Measurements from ENCODE around the gene UBE2E3.
A peak's percentile ranks its signal among the peaks of the same experiment; 100 is the strongest.
"Not testable (repeated sequence)": the region's sequence is repeated elsewhere in the genome, so short reads cannot be mapped to it uniquely, and the experiment has no call there.

Gene UBE2E3

DNA sequence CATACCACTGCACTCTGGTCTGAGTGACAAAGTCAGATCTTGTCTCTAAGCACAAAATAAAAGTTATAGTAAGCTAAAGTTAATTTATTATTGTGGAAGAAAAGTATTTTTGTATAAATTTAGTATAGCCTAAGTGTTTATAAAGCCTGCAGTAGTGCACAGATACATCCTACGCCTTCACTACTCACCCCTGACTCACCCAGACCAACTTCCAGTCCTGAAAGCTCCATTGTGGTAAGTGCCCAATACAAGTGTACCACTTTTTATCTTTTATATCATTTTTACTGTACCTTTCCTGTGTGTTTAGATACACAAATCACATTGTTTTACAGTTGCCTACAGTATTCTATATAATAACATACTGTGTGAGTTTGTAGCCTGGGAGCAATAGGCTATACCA lies 57.5 kb downstream of the UBE2E3 start:
- no peak for DNase-seq

DNA sequence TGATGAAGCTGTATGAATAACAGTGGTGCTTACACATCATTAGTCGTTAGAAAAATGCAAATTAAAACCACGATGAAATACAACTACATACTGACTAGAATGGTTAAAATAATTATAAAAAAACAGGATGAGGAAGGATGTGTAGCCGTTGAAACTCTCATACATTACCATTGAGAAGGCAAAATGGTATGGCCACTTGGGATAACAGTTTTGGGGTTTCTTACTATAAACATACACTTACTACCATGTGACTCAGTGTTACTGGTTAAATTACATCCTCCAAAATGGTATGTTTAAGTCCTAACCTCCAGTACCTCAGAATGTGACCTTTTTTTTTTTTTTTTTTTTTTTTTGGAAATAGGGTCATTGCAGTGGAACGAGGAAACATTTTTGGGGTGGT lies 58.4 kb downstream of the UBE2E3 start:
- no peak for DNase-seq

DNA sequence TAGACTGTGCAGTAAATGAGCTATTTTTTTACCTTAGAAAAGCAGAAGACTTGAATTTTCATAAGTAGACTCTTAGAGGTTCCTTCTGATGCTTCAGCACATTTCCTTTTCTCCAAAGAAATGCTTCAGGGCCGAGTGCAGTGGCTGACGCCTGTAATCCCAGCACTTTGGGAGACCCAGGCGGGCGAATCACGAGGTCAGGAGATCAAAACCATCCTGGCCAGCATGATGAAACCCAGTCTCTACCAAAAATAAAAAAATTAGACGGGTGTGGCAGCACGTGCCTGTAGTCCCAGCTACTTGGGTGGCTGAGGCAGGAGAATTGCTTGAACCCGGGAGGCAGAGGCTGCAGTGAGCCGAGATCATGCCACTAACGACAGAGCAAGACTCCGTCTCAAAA lies 60.4 kb downstream of the UBE2E3 start:
- DNase-seq: not testable (repeated sequence)

DNA sequence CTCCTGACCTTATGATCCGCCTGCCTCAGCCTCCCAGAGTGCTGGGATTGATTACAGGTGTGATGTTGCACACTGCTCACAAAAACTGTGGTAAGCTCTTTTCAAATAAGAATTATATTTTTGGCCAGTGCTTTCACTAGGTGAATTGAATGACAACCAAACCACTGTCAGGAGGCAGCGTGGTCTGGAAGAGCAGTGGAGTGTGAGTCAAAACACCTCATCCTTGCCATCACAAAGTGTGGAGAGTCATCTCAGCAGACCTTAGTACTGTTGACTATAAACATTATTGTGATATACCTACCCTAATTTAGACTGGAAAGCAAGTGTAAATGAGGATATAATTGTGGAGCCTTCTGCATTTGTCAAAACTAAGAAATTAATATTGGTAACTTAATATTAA lies 61.3 kb downstream of the UBE2E3 start:
- DNase-seq: no peak

DNA sequence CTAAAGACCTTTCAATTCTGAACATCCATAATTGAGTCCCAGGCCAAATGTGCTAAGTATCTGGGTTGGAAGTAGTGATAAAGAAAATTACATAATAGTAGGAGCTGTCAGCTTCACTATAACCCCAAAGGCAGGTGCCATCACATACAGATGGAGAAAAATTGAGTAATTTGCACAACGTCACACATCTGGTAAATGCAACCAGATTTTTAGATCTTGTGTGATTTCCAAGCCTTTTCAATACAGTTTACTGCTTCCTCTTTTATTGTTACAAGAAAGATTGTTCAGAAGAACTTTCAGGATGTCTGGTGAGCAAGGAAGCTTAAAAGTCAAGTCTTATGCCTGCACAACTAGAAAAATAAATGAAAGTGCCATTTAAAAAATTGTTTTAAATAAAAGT lies 62.3 kb downstream of the UBE2E3 start:
- no peak for DNase-seq

DNA sequence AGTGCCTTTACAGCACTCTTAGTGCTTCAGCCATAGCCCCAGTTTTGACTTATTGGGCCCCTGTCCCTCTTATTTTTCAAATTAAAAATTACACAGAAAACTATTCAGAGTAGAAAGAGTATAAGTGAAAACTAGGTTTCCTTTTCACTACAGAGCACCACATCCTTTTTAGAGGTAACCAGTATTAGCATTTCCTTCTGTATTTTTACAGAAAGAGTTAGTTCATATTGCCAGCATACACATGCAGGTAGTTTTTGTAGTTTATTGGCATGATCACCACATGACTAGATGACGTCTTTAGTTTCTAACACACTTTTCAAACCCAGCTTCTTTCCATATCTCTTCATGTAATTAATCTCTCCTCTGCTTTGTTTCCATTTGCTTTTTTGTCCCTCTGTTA lies 66.4 kb downstream of the UBE2E3 start:
- no peak for DNase-seq

- DNase-seq: no peak
Measured at GRCh38 chr2:181047829-181048228, 67.4 kb downstream of the UBE2E3 start.

DNA sequence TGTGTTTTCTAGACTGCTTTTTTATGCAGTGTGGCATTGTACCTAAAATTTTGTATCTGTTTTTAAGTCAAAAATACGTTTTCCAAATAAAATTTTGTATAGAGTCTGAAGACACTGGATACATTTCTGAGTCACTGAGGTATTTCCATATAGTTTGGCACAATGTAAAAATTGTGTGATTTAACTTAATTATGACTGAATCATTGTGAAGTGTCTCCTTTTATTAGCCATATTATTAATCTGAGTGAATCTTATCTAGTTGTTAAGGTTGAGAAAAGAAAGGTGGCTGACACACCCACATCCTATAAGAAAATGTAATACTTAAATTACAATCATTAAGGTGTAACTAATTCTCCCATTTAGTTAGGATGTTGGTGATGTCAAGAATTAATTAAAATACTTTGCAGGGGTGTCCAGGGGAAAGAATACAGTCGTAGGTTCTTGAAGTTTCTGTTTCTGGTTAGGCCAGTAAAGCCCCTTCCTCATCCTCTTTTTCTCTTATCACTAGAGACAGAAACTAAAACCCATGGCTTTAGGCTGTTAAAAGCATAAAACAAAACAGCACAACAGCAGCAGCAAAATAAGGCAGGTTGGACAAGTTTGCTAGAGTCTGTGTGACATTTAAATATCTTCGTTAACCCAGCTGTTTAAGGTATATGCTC lies 71.6 kb downstream of the UBE2E3 start:
- DNase-seq: no peak

GRCh38 chr2:181052523-181052891 lies 72.1 kb downstream of the UBE2E3 start:
- DNase-seq: no peak

- no peak for DNase-seq
Measured at GRCh38 chr2:181054256-181054655, 73.9 kb downstream of the UBE2E3 start.

DNA sequence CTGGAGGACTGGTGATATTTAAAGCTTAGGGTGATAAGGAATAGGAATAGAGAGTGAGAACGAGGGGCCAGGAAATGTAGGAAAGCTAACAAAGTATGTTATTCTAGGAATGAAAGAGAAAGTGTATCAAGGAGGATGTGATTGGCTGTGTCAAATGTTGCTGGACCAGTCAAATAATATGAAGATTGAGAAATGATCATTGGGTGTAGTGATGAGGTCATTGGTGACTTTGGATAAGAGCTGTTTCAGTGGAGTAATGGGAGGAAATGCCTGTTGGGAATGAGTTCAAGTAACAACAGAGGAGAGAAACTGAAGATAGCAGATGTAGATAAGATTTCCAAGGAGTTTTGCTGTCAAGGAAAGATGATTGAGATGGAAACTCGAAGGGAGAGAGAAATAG lies 74.4 kb downstream of the UBE2E3 start:
- DNase-seq: no peak

- DNase-seq: peak; percentile 20 to 29
Measured at GRCh38 chr2:181058378-181059269, 78.2 kb downstream of the UBE2E3 start.

DNA sequence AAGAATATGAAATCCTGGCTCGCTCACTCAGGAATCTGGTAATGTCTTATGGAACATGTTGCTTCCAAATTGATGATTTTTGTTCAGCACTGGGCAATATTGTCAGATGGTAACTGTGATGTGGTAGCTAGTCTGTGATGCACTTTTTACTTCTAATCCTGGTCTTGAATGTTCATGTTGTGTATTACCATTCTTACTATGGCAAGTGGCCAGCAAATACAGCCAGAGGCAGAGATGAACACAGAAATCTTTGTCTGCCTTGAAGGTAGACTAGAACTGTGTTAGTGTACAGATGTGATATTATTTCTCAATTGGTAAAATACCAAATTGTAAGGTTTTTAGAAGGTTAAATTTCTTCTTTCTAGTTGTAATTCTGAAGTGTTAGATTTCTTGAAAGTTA lies 83.3 kb downstream of the UBE2E3 start:
- no peak for DNase-seq

DNA sequence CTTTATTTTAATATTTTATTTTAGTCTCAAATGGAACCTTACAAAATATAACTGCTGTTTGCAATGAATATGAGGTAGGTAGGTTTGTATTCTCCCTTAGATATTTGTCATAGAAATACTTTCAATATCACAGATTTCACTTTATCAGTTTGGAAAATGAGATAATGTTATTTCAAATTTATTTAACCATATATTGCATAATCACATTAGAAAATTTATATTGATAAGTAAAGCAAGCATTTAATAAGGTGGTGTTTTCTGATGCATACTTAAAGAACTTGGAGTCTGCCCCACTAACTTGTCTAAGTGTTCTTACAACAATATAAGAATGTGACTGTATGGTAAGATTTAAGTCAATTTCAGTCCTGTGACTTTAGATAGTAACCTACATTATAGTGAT lies 85.1 kb downstream of the UBE2E3 start:
- DNase-seq: no peak

- DNase-seq: no peak
Measured at GRCh38 chr2:181066333-181066732, 85.9 kb downstream of the UBE2E3 start.

DNA sequence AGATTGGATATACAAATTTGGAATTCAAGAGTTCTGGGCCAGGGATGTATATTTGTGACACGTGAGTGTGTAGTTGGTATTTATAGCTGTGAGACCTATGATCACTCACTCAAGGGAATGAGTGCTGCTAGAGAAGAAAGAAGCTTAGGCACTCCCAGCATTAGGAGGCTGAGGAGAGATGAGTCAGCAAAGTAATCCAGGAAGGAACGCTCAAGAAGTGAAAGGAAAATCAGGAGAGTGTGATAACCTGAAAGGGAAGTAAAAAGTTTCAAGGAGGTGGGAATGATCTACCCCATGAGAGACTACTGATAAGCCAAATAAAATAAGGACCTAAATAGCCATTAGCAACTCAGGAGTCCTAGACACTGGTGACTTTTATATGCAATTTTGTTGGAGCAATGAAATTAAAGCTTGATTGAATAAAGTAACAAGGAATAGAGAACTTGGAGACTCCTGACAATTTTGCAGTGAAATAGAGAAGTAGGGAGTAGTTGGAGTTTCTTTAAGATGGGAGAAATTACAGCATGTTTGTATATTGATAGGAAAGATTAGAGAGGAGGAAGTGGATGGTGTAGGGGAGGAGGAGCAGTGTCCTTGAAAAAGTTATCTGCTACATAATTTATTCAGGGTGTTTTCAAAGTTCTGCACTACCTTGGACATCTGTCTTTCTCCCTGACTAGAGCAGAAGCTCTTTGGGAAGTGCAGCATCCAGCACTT lies 89.9 kb downstream of the UBE2E3 start:
- no peak for DNase-seq

DNA sequence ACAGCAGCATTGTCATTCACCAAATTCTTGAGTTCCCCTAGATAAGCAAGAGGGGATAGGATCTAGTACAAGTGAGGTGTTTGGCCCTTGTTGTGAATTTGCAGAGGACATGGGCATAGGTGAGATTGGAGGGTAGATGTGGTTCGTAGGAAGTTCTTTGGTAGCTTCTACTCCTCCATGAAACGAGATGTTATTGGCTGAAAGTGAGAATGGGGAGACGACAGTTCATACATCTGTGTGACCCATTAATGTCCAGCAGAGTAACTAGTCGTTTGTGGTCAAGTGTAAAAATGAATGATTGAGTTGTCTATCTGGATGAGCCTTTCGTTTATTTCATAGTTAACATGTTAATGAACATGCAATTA lies 90.4 kb downstream of the UBE2E3 start:
- no peak for DNase-seq

DNA sequence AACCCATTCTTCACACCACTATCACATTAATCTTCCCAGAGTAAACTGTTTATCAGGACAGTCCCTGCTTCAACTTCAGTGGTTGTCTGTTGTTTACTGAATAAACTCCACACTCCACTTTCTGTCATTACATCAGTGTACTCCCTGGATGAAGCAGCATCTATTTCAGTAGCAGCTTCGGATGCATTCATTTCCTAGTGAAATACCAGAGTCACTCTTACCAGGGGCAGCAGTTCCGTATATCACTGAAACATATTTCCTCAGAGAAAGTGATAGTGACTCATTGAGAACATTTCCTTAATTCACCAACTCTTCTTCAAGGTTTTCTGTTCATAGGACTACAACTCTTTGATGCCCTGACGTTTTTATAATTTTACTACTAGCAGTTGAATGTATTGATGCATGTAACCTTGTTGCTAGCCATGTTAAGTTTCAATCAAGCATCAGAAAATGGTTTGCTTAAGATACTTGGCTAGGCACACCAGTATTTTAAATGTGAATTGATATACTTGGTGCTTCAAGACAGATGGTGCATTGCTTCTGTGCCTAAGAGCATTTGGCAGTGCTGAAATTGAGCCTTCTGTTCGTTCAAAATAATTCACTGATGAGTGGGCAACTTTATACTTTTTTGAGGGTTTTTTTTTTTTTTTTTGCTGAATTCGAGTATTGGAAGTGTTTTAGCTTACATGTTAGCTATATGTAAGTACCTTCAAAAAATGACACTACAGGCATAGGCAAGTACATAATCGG lies 92.3 kb downstream of the UBE2E3 start:
- no peak for DNase-seq

DNA sequence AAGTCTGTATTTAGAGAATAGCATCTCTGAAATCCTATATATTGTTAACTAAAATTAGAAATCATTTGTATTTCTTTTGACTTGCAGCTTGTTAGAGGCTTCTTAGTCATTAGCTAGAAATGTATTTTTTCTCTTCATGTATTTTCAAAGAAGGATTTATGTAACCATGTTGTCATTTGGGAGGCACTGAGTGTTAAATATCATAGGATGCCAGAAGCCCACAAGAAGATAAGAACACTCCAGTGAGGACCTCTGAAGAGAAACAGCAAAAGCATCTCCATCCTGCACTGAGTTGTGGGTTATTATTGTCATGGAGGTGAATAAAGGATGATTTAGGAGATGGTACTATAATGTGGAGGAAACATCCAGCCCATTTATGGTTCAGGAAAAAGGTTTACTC lies 93.5 kb downstream of the UBE2E3 start:
- DNase-seq: no peak

GRCh38 chr2:181074457-181074856 lies 94.1 kb downstream of the UBE2E3 start:
- DNase-seq: no peak

DNA sequence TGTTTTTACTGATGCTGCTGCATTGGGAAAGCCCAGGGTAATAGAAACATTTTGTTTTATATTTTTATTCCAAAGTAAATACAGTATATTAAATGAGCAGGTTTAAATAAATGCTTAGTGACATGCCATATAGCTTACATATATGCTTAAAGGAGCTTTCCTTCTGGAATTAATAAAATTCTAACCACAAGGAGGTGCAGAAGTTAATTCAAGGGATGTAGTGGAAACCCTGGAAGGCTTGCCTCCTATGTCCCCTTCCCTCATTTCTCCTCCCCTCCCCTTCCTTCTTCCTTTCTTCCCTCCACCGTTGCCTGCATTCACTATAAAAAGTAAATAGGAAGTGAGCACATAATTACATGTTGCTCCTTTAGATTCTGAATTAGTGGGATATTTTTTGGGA lies 96.3 kb downstream of the UBE2E3 start:
- no peak for DNase-seq

DNA sequence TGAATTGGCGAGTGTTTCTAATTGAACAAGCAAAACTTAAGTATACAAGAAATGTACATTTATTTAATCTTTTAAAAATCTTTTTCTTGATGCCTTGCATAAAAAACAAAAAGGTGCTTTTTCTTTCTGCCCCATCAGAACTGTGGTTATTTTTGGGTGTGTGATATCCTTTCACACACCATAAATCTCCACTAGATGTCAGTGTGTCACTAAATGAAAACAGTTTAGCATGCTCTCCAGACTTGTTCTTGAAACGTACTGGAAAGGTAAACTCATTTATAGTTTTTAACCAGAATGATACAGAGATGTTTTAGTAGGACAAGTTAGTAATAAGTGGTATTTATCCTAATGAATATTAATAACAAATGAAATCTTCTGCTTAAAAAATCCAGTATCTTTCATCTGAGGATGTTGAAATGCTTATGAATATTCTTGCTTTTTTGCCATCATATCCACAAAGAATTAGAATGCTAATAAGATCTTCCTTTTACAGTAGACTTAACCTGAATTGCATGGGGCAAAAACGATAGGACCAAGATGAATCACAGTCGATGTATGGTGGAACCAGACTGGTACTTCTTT lies 96.8 kb downstream of the UBE2E3 start:
- no peak for DNase-seq

GRCh38 chr2:181083140-181083539 lies 102.7 kb downstream of the UBE2E3 start:
- no peak for DNase-seq

All from activated CD4-positive, alpha-beta T cell treated with anti-CD3 and anti-CD28 coated beads, Interleukin-2, amount 50 U/mL, for 48 hours (primary cell).